GM10266 (cell line): ENCODE results near the gene CFAP126.
A peak's percentile ranks its signal among the peaks of the same experiment; 100 is the strongest.

Source experiments
- DNase-seq: peaks from one replicate; pipeline ENCODE4 v3.0.0; 2012; ENCODE audit errors: extremely low spot score
- CTCF ChIP-seq: IDR thresholded peaks from 2 replicates; pipeline ENCODE4 v1.5.1; 2012; ENCODE audit warnings: mild to moderate bottlenecking, low read depth; ENCODE audit not compliant: control insufficient read depth, insufficient read depth; ENCODE audit errors: missing control alignments

Gene CFAP126

GRCh38 chr1:161365207-161365606, 2.5 kb downstream of the CFAP126 start:
- DNase-seq: no peak
- TF ChIP-seq CTCF: no peak

DNA sequence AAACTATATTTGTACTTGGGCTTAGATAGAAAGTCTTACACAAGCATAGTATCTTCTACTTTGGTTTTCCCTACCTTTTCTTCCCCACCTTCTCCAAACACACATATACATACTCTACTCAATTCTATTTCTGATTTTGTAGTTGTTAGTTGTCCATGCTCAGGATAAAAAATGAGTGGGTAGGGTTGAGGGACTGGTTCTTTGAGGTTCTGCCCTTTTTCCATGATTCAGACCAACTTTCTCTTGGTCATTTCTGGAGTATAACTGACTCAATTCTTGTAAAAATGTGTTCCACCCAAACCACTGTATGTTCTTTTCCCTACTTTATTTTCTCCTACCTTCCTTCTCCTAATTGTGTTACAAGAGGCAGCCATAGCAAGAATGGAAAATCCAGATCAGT, 3.3 kb downstream of the CFAP126 start:
- no peak for TF ChIP-seq CTCF
- DNase-seq: no peak

- TF ChIP-seq CTCF: no peak
- no peak for DNase-seq
Observed at GRCh38 chr1:161359291-161359690, 8.4 kb downstream of the CFAP126 start.

GRCh38 chr1:161357073-161357472, 10.6 kb downstream of the CFAP126 start:
- TF ChIP-seq CTCF: no peak
- peak; percentile 20 for DNase-seq

- no peak for TF ChIP-seq CTCF
- DNase-seq: no peak
Observed at GRCh38 chr1:161351482-161351881, 16.2 kb downstream of the CFAP126 start.

- TF ChIP-seq CTCF: no peak
- DNase-seq: no peak
Observed at GRCh38 chr1:161350671-161351070, 17.0 kb downstream of the CFAP126 start.

DNA sequence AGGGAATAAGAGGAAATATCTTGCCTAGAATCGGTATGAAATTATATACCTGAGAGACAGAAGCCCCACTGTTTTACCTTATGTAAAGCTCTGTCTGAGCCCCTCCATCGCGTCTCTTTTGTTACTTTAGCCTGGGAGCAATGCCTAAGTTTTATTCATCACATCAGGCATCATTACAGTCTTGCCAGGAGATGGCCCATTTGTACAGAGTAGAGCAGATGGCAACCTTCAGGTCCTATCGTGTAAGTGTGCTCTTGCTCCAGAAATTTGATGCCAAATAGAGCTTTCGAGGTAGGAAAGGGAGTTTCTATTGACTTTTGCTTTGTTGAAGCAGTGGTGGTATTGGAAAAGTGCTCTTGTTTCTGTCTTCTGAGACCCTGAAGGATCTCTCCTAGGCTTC, 24.9 kb downstream of the CFAP126 start:
- TF ChIP-seq CTCF: no peak
- no peak for DNase-seq
